ENCODE measurements around the gene NCK2. TPM values are rescaled to one million over a fixed set of nuclear protein-coding genes. Genes with fewer than 3 reads are reported as not detected.

The NCK2 gene
- total RNA-seq, 4 donors from 2014 or later = 59.8 to 130 (median 96.2) TPM

DNA sequence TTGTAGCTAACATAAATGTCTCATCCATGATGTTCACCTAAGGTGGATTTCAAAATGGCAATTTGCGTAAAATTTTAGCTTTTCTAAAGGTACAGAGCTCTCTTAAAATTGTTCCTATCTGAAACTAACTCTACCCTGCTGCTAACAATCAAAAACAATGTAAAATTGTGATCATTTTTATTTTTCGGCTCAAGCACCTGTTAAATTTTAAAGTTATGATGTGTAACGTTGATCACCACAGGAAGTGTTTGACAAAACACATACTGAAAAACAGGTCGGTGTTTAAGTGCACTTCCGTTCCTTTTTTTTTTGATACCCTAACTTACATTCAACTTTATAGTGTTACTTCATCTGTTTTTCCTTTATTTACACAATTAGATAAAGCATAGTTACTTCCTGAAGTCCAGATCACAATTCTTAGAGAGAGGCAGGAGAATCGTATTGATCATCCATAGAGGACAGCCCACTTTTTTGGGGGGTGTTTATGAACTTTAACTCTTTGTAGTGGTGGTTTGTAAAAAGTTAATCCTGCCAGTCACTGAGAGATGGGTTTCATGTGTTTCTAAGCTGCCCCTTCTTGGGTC lies 6.0 kb upstream of the NCK2 start:
- no peak for TF ChIP-seq EP300 (IDR thresholded peaks at IDR 0.05)
- no peak for TF ChIP-seq POLR2AphosphoS5 (IDR thresholded peaks at IDR 0.05)
- TF ChIP-seq CTCF (IDR thresholded peaks at IDR 0.05) = no peak
- Histone ChIP-seq H3K4me3 (no peak overlapping the region), H3K27me3 (no peaks in the 10 kb centered on the region), H3K27ac (replicated peaks in 1 of 4) (no peak overlapping the region), H3K36me3 (no peaks in the 10 kb centered on the region), H3K4me1 (peaks cover under 1 to 5% (median 3%) of the 10 kb centered on the region in 4 donors), H3K9me3 (no peaks in the 10 kb centered on the region)
- WGBS = 71% methylated on average over 6 of the region's 6 CpGs
- intact Hi-C loops (cut with DNase I) = no loop called here
- no peak for DNase-seq (ENCODE audit: extremely low spot score)

GRCh38 chr2:105739426-105739825 lies 5.3 kb upstream of the NCK2 start:
- WGBS = 81% methylated on average over 8 of the region's 8 CpGs
- no peaks in the 10 kb centered on the region for H3K27me3 ChIP-seq
- H3K9me3 ChIP-seq = no peaks in the 10 kb centered on the region
- no peak overlapping the region for H3K27ac ChIP-seq (replicated peaks in 1 of 4)
- no peak for DNase-seq (ENCODE audit: extremely low spot score)
- H3K4me1 ChIP-seq = peaks cover 3 to 10% (median 8%) of the 10 kb centered on the region in 4 donors
- H3K4me3 ChIP-seq = no peak overlapping the region
- H3K36me3 ChIP-seq = no peaks in the 10 kb centered on the region
- intact Hi-C loops (cut with DNase I) = no loop called here
- TF ChIP-seq POLR2A (IDR thresholded peaks at IDR 0.05; ENCODE audit: low read depth) = no peak
- no peak for TF ChIP-seq EP300 (IDR thresholded peaks at IDR 0.05)
- TF ChIP-seq POLR2AphosphoS5 (IDR thresholded peaks at IDR 0.05) = no peak
- no peak for TF ChIP-seq CTCF (IDR thresholded peaks at IDR 0.05)

DNA sequence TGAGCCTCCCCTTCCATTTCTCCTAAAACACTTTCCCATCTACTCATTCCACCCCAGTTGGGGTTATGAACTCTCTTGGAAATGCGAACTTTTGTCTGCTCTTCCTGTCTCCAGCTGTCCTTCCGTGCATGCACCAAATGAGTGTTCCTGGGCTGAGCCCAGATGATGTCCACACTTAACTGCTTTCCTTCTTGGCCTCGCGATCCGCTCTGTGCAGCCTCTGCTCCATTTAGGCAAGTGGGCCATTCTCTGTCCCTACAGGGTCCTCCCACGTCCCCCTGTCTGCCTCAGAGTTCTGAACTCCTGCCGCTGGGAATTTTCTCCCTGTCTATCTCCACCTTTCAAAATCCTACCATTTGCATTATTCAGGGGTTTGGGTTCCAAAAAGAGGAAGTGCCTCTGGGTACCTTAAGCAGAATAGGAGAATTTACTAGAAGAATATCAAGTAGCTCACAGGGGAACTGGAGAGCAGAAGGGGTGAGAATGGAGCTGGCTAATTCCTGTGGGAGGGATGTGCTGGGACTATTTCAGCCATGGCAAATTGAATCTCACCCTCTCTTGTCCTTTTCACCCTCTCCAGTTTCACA lies 4.7 kb upstream of the NCK2 start:
- H3K4me3 ChIP-seq = no peak overlapping the region
- WGBS = 85% methylated on average over 7 of the region's 7 CpGs
- no peaks in the 10 kb centered on the region for H3K27me3 ChIP-seq
- no peak for DNase-seq (ENCODE audit: extremely low spot score)
- no peaks in the 10 kb centered on the region for H3K9me3 ChIP-seq
- no peak overlapping the region for H3K27ac ChIP-seq (replicated peaks in 1 of 4)
- peaks cover 0 to 9% (median 7%) of the 10 kb centered on the region in 4 donors for H3K4me1 ChIP-seq
- intact Hi-C loops (cut with DNase I) = loop anchor here (10.0 kb wide), 1 partner anchor 325 kb away; a partner anchor contains a TSS
- TF ChIP-seq EP300 (IDR thresholded peaks at IDR 0.05) (no peak), POLR2A (IDR thresholded peaks at IDR 0.05; ENCODE audit: low read depth) (no peak), POLR2AphosphoS5 (IDR thresholded peaks at IDR 0.05) (no peak), CTCF (IDR thresholded peaks at IDR 0.05) (no peak)
- no peaks in the 10 kb centered on the region for H3K36me3 ChIP-seq

DNA sequence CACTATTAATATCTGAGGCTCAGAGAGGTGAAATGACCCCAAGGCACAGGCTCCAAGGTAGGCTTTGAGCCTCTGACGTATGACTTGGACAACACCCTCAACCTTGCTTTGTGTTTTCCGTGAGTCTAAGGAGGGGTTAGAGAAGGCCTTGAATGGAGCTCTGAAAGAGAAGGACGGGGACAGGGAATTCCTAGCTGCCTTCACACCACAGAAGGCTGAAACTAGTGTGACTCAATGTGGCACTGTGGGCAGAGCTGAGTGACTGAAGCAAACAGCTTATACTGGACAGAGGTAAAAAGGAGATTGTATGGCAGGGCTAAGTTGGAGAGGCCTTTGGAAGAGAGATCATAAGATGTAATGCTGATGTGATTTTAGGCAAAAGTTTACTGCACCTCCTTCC lies 3.5 kb upstream of the NCK2 start:
- TF ChIP-seq CTCF (IDR thresholded peaks at IDR 0.05) (no peak), EP300 (IDR thresholded peaks at IDR 0.05) (no peak), POLR2A (IDR thresholded peaks at IDR 0.05; ENCODE audit: low read depth) (no peak), POLR2AphosphoS5 (IDR thresholded peaks at IDR 0.05) (no peak)
- Histone ChIP-seq H3K36me3 (no peaks in the 10 kb centered on the region), H3K27ac (replicated peaks in 1 of 4) (no peak overlapping the region), H3K4me3 (no peak overlapping the region), H3K4me1 (peaks cover 6 to 19% (median 12%) of the 10 kb centered on the region in 4 donors), H3K9me3 (no peaks in the 10 kb centered on the region), H3K27me3 (no peaks in the 10 kb centered on the region)
- no peak for DNase-seq (ENCODE audit: extremely low spot score)
- intact Hi-C loops (cut with DNase I) = loop anchor here (10.0 kb wide), 1 partner anchor 324 kb away; a partner anchor contains a TSS
- WGBS = 82% methylated on average over 3 of the region's 3 CpGs
